Activated CD8-positive, alpha-beta T cell treated with anti-CD3 and anti-CD28 coated beads for 36 hours (primary cell): ENCODE results near the gene GJB5. TPM values are rescaled to one million over a fixed set of nuclear protein-coding genes. Genes with fewer than 3 reads are reported as not detected.

Experiments
- ATAC-seq: fragments of 200-7000 bp; cut with Tn5 transposase; one replicate; pipeline ENCODE4 v1.10.0; 2021; ENCODE audit warnings: mild to moderate bottlenecking, moderate library complexity
- CTCF ChIA-PET: fragments of 350-600 bp; sonication (Branson Sonifier 250); formaldehyde crosslinking; loops from one replicate; lab custom pipeline; 2021; ENCODE audit warnings: antibody characterized with exemption; lab: Charles Lee
- POLR2A ChIA-PET: fragments of 350-600 bp; sonication (Branson Sonifier 250); formaldehyde crosslinking; loops from one replicate; lab custom pipeline; 2021; ENCODE audit warnings: antibody characterized with exemption; lab: Charles Lee
- DNase-seq: peaks from one replicate; pipeline ENCODE4 v3.0.0-alpha.2; 2020
- H3K27ac Mint-ChIP-seq: one replicate; pipeline ENCODE4 v1.8.0; 2021; ENCODE audit warnings: mild to moderate bottlenecking, mixed read lengths
- H3K27me3 Mint-ChIP-seq: one replicate; pipeline ENCODE4 v1.8.0; 2021; ENCODE audit warnings: mixed read lengths
- H3K36me3 Mint-ChIP-seq: one replicate; pipeline ENCODE4 v1.8.0; 2021; ENCODE audit warnings: low read depth, mixed read lengths
- H3K4me1 Mint-ChIP-seq: one replicate; pipeline ENCODE4 v1.8.0; 2021; ENCODE audit warnings: low read depth, mixed read lengths
- H3K4me3 Mint-ChIP-seq: one replicate; pipeline ENCODE4 v1.8.0; 2021; ENCODE audit warnings: mild to moderate bottlenecking, moderate library complexity, mixed read lengths
- H3K9me3 Mint-ChIP-seq: one replicate; pipeline ENCODE4 v1.8.0; 2021; ENCODE audit warnings: mixed read lengths
- intact Hi-C: fragments of 100-400 bp; cut with micrococcal nuclease; formaldehyde crosslinking; loops from one replicate; pipeline ENCODE4 v1.10.0; 2022
- total RNA-seq, 2 experiments: library from RNA; stranded (reverse); gene quantifications; one replicate each; pipeline ENCODE4 v1.2.3, GENCODE V29; 2021
- TF ChIP-seq, protein P1 (sequence below): fragments of 200-600 bp; IDR thresholded peaks from one replicate; pipeline ENCODE4 v1.8.0; 2022; ENCODE audit warnings: antibody characterized with exemption, mild to moderate bottlenecking

The GJB5 gene
- total RNA-seq, 2 experiments from 2014 or later = not detected

DNA sequence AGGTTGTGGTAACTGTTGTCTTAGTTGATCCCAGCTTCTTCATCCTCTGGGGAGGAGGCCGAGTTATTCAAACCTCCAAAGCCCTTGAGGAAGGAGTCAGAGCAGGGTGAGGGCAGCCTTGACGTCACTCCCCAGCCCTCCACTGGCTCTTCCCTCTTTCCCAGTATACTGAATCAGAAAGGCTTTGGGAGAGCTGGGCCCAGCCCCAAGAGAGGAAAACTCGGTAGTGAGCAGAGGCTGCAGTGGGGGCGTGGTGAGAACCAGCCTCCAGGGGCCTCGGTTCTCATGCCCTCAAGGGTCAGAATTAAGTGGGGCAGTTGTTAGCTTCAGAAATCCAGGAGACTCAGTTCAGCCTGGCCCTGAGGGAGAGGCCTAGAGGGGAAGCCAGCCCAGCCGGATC, 36.1 kb downstream of the GJB5 start:
- H3K4me1 Mint-ChIP-seq = peaks cover 7% of the 10 kb centered on the region
- H3K27me3 Mint-ChIP-seq = peaks cover 28% of the 10 kb centered on the region
- no peaks in the 10 kb centered on the region for H3K36me3 Mint-ChIP-seq
- no peaks in the 10 kb centered on the region for H3K9me3 Mint-ChIP-seq
- no peak overlapping the region for H3K27ac Mint-ChIP-seq
- no peak for DNase-seq
- intact Hi-C loops = no loop called here
- ChIA-PET CTCF (no interaction called here), POLR2A (no interaction called here)
- H3K4me3 Mint-ChIP-seq = no peak overlapping the region
- no peak for ATAC-seq
- TF ChIP-seq, protein P1, sequence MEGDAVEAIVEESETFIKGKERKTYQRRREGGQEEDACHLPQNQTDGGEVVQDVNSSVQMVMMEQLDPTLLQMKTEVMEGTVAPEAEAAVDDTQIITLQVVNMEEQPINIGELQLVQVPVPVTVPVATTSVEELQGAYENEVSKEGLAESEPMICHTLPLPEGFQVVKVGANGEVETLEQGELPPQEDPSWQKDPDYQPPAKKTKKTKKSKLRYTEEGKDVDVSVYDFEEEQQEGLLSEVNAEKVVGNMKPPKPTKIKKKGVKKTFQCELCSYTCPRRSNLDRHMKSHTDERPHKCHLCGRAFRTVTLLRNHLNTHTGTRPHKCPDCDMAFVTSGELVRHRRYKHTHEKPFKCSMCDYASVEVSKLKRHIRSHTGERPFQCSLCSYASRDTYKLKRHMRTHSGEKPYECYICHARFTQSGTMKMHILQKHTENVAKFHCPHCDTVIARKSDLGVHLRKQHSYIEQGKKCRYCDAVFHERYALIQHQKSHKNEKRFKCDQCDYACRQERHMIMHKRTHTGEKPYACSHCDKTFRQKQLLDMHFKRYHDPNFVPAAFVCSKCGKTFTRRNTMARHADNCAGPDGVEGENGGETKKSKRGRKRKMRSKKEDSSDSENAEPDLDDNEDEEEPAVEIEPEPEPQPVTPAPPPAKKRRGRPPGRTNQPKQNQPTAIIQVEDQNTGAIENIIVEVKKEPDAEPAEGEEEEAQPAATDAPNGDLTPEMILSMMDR = no peak

DNA sequence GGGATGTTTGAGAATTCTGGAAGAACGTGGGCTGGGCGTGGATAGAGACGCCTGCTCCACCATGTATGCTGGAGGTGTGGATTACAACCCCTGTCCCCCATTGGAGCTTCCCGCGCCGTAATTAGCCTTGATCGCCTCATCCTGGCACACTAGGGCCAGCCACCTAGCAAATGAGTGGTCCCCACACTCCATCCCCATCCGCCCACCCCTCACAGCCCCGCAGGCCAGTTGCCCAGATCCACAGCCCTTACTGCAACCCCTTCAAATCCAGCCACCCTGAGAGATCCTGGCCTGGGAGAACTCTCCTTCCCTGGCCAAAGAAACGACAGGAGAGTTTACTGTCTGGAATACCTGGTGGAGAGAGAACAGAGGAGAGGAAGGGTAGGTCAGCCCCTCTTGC, 37.6 kb downstream of the GJB5 start:
- peaks cover 7% of the 10 kb centered on the region for H3K4me1 Mint-ChIP-seq
- H3K36me3 Mint-ChIP-seq = no peaks in the 10 kb centered on the region
- CTCF ChIA-PET = no interaction called here
- H3K27ac Mint-ChIP-seq = no peak overlapping the region
- TF ChIP-seq, protein P1 = no peak
- H3K4me3 Mint-ChIP-seq = peak overlapping the region; percentile 38
- H3K27me3 Mint-ChIP-seq = peaks cover 24% of the 10 kb centered on the region
- intact Hi-C loops = no loop called here
- DNase-seq (no peak), ATAC-seq (no peak)
- POLR2A ChIA-PET = no interaction called here
- no peaks in the 10 kb centered on the region for H3K9me3 Mint-ChIP-seq

DNA sequence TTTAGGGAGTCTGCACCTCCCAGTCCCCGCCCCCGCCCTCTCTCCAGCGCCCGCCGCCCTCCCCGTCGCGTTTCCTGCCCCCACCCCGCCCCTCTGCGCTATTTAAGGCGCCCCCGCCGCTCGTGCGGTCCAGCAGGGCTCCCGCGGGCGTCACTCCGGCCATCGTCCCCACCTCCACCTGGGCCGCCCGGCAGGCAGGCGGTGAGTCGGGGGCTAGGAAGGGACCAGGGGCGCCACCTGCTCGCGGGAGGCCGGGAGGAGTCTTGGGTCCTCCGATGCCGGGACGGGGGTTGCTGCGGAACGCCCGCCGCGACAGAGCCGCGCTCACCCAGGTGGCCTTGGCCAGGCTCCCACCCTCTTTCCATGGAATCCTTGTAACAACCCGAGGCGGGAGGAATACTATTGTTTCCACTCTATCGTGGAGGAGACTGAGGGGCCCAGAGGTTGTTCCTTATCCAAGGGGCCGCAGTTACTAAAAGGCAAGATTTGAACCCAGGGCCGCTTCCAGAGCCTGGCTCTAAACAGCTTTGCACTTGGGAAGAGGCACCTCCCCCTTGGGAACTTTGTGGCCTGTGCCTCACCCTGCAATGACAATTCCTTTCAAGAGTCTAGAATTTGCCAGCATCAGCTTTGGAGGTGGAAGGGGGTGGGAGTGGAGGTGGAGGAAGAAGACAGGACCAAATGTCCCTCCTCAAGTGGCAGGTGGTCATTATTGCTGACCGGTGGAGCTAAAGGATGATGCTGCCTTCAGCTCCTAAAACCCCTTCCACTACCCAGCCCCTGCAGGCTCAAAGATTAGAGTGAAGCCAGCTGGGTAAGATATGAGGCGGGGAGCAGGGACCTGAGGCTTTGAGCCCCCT, 38.3 kb downstream of the GJB5 start, which contains the start of gene GJA4:
TSS of gene GJA4 (plus strand) at position 132 of the 860 bp plus-strand sequence. CDS start 1,215 bp downstream, outside the sequence.
- H3K36me3 Mint-ChIP-seq = no peaks in the 10 kb centered on the region
- ChIA-PET CTCF (no interaction called here), POLR2A (interaction anchor here (0.7 kb wide), 1 partner anchor 65 kb away, joined by 4 read pairs; no protein-coding TSS in a partner anchor)
- peak within 1 kb of the TSS; percentile 38 for H3K4me3 Mint-ChIP-seq
- H3K27me3 Mint-ChIP-seq = peaks cover 21% of the 10 kb centered on the region
- H3K27ac Mint-ChIP-seq = no peak within 1 kb of the TSS
- DNase-seq = peak; percentile 27
- peaks cover 7% of the 10 kb centered on the region for H3K4me1 Mint-ChIP-seq
- intact Hi-C loops = no loop called here
- ATAC-seq = peak; percentile 41
- H3K9me3 Mint-ChIP-seq = no peaks in the 10 kb centered on the region
- TF ChIP-seq, protein P1 = no peak

DNA sequence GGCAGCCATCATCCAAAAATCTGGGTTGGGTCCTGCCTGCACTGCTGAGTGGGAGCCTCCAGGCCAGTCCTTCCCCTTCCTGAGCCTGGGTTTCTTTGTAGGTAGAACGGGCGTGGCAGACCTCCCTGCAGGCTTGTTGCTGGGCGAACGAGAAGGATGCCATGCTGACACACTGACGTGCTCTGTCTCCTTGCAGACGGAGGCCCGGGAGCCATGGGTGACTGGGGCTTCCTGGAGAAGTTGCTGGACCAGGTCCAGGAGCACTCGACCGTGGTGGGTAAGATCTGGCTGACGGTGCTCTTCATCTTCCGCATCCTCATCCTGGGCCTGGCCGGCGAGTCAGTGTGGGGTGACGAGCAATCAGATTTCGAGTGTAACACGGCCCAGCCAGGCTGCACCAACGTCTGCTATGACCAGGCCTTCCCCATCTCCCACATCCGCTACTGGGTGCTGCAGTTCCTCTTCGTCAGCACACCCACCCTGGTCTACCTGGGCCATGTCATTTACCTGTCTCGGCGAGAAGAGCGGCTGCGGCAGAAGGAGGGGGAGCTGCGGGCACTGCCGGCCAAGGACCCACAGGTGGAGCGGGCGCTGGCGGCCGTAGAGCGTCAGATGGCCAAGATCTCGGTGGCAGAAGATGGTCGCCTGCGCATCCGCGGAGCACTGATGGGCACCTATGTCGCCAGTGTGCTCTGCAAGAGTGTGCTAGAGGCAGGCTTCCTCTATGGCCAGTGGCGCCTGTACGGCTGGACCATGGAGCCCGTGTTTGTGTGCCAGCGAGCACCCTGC, 39.3 kb downstream of the GJB5 start:
- TF ChIP-seq, protein P1 = no peak
- H3K27ac Mint-ChIP-seq = no peak overlapping the region
- ATAC-seq = no peak
- DNase-seq = no peak
- intact Hi-C loops = no loop called here
- H3K9me3 Mint-ChIP-seq = no peaks in the 10 kb centered on the region
- H3K27me3 Mint-ChIP-seq = peaks cover 16% of the 10 kb centered on the region
- H3K4me3 Mint-ChIP-seq = no peak overlapping the region
- CTCF ChIA-PET = no interaction called here
- POLR2A ChIA-PET = no interaction called here
- H3K4me1 Mint-ChIP-seq = peaks cover 7% of the 10 kb centered on the region
- no peaks in the 10 kb centered on the region for H3K36me3 Mint-ChIP-seq
